ENCODE data around the gene ITGA2.
"Not testable (repeated sequence)": the region's sequence is repeated elsewhere in the genome, so short reads cannot be mapped to it uniquely, and the experiment has no call there.

The ITGA2 gene

DNA sequence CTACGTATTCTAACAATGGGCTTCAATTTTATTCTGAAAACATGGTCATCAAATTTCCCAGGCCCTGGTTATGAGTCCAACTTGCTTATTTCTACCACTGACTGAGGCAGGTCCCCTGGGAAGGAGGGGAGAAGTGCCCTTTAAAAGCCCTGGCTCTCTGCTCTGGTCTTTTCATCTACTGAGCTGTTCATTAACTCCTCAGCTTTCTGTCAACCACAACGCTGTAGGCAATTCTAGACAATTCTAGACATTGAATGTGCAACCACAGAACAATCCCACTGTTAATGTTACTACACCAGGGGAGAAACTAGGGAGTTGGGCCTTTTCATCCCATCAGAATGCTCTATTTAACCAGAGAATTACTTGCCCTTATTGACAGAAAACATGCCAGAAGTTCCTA, 110.4 kb downstream of the ITGA2 start:
- DNase-seq (ENCODE audit: low spot score), result no peak

DNA sequence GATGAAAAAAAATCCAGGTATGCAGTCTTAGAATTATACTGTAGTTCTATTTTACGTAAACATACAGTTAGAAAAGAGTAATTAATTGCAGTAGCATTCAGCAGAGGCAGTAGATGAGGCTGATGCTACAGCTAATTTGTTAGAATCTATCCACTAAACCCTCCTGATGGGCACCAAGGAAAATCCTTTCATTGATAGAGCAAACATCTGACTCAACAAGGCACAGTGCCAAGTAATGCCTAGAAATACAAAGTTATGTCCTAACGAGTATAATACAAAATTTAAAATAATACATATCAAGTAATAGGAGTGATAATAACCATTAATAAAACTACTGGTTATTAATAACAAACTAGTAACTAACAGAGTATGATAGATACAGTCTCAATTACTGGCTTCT, 111.5 kb downstream of the ITGA2 start:
- no peak for DNase-seq (ENCODE audit: low spot score)

DNA sequence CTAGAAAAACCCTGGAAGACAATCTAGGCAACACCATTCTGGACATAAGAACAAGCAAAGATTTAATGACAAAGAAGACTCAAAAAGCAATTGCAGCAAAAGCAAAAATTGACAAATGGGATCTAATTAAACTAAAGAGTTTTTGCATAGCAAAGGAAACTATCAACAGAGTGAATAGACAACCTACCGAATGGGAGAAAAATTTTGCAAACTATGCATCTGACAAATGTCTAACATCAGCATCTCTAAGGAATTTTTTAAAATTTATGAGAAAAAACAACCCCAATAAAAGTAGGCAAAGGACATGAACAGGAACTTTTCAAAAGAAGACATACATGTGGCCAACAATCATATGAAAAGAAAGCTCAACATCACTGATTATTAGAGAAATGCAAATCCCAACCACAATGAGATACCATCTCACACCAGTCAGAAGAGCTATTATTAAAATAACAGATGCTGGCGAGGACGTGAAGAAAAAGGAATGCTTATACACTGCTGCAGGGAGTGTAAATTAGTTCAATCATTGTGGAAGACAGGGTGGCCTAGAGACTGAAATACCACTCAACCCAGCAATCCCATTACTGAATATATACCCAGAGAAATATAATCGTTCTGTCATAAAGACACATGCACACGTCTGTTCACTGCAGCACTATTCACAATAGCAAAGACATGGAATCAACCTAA, 116.6 kb downstream of the ITGA2 start:
- DNase-seq (ENCODE audit: low spot score), result no peak

DNA sequence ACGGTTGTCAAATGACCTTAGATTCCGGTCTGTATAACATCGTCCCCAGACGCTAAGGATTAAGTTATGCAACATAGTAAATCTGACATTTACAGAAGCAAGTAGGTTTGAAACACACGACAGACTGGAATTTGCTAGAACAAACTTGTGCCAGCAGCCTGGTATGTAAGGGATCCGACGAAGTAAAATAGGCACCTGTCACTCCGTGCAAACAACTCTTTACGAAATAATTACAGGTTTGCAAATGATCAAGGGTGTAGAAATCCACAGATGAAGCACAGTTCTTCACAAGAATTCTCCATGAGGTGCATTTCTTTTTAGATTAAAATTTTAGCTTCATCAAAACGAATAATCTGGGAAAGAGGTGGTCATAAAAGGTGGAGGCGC, 119.9 kb downstream of the ITGA2 start:
- no peak for DNase-seq (ENCODE audit: low spot score)

DNA sequence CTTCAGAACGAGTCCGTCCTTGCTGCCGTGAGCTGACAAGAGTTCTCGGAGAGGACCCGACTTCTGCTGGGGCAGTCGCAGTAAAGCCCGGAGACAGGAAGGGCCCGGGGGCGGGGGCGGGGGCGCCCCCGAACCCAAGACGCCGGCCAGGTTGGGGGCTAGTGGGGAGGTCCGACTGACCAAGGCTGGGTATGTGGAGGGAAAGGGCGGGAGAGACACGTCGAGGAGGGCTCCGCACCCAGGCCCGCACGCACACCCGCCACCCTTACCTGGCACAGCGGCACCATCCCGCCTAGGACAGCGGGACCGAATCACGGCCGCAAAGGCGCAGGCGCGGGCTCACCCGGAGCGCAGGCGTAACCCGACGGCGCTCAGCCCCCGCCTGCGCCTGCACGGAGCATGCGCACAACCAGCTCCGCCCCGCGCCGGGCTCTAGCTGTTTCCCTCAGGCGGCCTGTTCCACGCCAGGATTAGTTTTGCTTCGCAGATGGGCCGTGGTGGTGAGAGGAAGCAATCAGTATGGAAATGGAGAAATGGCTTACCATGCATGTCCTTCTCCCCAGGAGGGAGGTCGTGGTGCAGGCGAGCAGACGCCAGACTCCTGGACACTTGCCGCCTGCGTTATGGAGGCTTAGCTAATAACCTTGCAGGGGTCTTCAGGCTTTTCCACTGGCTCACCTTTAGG, 120.4 kb downstream of the ITGA2 start, which contains the start of gene MOCS2:
Gene MOCS2 (minus strand): TSS at position 315 of the 685 bp plus-strand sequence. CDS start 2,583 bp downstream, outside the sequence.
- DNase-seq (ENCODE audit: low spot score), result peak; percentile 100

DNA sequence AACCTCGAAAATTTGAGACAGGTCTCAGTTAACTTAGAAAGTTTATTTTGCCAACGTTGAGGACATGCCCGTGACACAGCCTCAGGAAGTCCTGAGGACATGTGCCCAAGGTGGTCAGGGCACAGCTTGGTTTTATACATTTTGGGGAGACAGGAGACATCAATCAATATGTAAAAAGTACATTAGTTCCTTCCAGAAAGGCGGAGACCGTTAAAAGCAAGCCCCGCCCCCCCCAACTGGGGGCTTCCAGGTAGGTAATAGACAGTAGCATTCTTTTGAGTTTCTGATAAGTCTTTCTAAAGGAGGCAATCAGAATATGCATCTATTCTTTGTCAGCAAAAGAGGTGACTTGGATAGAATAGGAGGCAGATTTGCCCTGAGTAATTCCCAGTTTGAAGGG, 121.0 kb downstream of the ITGA2 start:
- DNase-seq (ENCODE audit: low spot score), result no peak

DNA sequence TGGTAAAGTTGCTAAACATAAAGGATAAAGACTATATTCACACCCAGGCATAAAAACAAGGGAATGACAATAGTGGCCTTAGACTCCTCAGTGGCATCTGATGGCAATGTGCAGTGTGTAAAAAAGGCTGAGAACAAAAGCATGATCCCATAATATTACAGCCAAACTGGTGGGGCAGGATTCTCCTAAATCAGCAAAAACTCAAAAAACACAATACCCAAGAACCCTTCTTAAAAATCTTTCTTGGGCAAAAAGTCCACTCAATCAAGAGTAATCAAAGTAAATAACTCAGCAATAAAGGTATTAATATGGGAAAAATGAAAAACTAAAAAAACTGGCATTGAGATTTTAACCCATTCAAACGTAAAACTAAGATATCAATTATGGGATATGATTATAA, 122.0 kb downstream of the ITGA2 start:
- DNase-seq (ENCODE audit: low spot score), result no peak

DNA sequence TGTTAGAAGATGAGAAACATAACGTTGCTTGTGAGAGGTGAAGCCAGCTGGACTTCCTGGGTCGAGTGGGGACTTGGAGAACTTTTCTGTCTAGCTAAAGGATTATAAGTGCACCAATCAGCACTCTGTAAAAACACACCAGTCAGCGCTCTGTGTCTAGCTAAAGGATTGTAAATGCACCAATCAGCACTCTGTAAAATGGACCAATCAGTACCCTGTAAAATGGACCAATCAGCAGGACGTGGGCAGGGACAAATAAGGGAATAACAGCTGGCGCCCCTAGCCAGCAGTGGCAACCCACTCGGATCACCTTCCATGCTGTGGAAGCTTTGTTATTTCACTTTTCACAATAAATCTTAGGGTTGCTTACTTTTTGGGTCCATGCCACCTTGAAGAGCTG, 123.2 kb downstream of the ITGA2 start:
- DNase-seq (ENCODE audit: low spot score), result not testable (repeated sequence)

DNA sequence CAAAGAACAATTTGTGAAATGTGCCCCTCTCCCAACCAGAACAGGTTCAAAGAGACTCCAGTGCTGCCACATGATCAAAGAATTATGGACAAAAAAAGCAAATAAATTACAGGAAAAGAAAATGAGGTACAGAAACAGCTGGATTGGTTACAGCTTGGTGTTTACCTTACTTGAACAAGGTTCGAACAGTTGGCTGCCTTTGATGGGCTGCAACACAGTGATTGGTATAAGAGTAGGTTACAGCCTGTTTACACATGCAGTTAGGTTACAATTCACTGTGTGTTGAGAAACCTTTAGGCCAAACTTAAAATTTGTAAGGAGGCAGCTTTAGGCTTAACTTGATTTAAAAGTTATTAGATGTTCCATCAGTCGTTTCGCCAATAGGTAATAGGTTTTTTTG, 123.8 kb downstream of the ITGA2 start:
- no peak for DNase-seq (ENCODE audit: low spot score)

DNA sequence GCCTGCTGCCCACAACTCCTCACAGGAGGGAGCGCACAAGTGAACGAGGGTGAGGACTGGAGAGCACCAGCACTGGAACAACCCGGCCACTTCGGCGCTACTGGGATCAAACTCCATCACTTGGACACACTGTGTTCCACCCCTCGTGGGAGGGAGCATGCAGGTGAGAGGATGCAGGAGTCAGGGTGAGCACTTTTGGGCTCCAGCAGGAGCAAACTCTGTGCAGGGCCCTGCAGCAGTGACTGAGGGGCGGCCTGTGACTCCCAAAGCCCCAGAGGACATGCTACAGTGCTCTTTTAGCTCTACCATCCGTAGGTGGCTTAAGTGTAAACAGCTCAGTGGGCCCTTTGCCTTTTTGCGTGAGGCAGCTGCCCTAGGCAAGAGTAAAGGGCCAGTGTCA, 124.8 kb downstream of the ITGA2 start:
- no peak for DNase-seq (ENCODE audit: low spot score)

DNA sequence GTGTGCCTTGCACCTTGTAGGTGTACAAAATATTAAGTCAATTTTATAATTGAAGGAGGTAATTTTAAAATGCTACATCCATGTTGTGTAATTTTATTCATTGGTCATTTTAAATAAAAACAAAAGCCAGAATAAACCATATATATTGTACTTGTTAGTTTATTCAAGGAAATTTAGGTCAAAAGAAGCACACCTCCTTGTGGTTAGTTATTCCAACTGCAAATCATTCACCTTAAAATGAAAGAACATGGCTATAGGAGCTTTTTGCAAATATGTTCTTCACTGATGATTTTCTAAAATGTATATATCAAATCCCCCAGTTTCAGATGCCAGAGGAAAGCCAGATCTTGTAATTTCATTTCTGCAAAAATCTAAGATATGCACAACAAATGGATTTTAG, 125.8 kb downstream of the ITGA2 start:
- DNase-seq (ENCODE audit: low spot score), result no peak

DNA sequence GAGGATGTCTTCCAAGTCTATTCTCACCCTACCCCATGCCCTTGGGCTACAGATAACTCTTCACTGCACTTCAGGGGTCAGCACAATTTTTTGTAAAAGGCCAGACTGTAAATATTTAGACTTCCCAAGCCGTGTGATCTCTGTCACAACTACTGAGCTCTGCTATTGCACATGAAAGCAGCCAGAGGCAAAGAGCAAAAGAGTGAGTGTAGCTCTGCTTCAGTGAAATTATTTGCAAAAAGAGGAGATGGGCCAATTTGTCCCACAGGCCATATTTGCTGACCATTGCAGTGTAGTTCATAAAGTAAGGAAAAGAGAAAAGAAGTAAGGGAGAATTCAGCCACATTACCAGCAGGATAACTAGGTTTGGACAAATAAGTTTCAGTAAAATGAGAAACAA, 127.4 kb downstream of the ITGA2 start:
- DNase-seq (ENCODE audit: low spot score), result no peak

DNA sequence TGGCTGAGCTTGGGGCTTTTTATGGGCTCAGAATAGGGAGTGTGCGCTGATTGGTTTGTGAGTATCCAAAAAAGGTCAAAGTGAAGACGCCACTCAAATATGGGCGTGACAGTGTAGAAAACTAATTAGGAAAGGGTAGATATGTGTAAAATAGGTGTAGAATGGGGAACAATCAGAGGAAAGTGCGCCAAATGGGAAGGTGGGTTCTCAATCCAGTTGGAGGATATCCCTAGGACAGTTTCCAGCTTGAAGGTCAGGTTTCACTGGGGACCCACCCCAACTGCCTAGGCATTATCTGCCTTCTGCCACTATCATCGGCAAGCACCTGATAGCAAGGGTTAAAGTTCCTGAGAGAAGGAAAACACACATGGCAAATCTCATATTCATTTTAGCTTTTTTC, 129.7 kb downstream of the ITGA2 start:
- no peak for DNase-seq (ENCODE audit: low spot score)

DNA sequence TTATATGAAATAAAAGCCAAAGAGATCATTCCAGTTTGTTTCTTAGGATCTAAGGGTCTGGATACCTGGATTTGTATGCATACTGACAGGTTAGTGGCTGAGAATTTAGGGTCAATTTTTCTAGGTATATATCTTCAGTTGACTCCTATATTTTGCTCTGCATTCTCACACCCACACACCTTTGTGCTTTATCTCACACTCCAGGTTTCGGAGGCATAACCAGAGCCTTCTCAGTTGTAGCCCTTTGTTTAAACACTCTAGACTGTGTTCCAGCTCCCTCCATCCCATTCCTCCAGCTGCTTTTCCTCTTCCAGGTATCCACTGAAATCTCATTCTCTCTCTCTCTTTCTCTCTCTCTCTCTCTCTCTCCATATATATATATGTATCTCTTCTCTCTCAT, 131.0 kb downstream of the ITGA2 start:
- no peak for DNase-seq (ENCODE audit: low spot score)

DNA sequence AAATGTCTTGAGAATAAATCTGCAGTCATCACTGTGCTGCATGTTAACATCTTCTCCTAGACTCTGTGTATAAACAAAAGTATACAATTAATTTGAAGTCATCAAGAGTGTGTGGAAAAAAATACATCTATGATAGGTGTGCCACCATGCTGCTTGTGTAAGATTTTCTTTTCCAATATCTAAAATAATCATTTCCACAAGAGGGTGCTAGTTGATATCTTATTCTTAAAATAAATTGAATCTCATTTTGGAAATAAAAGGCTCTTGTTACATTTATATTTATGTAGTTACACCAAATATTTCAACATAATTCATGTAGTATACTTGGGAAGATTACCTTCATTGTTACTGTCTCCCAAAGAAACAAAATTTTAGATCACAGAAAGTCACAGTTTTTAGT, 134.6 kb downstream of the ITGA2 start:
- DNase-seq (ENCODE audit: low spot score), result peak; percentile 38

DNA sequence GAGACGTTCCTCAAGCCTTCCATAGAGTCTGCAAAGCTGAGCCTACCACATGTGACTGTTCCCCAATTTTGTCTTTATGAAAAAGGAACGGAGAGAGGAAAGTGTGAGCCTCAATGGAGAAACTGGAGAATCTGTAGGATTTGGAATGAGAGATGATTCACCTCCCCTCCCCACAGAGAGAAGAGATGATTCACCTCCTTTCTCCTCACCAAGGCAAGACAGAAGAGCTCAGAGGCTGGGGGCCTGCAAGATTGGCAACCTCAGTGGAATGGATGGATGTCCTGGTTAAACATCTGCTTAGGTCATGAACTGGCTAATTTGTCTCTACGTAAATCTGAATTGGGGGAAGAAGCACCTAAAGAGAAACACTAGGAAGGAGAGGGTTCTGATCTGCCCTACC, 137.4 kb downstream of the ITGA2 start:
- DNase-seq (ENCODE audit: low spot score), result peak; percentile 55

DNA sequence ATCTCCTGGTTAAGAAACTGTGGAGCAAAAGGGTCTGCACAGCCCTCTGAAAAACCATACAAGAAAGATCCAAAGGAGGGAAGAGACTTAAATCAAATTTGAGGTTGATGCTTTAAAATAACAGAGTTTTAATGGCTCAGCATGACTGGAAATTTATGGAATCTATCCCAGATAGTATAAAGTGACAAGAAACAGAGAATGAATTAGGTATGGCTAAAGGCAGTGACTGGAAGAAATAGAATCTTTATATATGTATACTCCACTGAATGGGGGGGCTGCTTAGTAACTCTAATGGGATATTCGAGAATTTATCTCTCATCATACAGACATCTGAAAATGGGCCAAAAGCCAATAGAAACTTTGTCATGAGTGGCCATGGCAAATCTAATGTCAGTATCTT, 138.0 kb downstream of the ITGA2 start:
- DNase-seq (ENCODE audit: low spot score), result no peak

DNA sequence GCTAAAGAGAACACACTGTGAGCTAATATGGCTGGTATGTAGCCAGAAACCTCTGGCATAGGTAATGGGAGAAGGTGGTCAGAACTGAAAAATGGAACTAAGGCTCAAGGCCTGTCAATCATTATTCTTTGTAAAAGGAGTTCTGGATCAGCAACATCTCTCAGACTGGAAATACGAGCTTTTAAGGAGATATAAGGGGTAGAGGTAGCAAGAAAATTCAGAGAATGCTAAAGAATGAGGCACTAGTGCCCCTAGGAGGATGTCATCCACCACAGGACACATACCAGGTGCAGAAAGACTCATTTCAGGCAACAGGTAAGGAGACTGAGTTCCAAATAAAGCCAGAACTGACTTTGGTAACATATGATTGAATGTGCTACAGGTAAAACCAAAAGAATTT, 139.3 kb downstream of the ITGA2 start:
- no peak for DNase-seq (ENCODE audit: low spot score)

DNA sequence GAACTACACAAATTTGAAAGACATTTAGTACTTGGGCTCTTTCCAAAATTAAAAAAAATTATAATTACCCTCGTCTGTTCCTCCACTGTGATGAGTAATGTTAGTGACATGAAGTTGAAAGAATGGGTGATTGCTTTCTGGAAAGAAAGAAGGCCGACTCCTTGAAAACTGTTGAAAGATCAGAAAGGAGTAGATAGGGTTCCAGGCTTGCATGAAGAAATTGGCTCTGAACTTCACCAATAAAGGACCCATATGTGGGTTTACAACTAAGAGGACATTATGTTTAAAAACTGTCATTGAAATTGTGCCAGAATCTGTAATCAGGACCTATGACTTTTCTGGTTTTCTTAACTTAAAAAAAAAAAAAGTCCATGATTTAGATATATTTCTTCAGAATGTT, 141.1 kb downstream of the ITGA2 start:
- DNase-seq (ENCODE audit: low spot score), result peak; percentile 39

DNA sequence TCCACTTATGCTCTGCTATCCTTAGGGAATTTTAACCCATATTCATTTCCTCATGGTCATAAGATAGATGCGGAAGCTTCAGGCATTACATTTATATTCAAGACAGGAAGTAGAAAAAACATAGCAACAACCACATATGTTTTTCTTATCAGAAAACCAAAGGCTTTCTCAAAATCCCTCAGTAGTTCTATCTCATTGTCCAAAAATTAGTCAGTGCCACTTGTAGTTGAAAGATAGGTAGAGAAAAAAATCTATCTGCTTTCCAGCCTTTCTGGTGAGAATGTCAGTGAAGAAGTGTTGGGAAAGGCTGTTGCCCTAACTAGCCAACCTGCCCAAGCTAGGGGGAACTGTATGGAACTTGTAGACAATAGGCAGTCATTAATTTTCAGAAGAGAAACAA, 143.9 kb downstream of the ITGA2 start:
- DNase-seq (ENCODE audit: low spot score), result no peak
